HG03565 (cell line): Measurements from ENCODE around the gene SIRPD.
"Not testable (repeated sequence)": the region's sequence is repeated elsewhere in the genome, so short reads cannot be mapped to it uniquely, and the experiment has no call there.

Experiments used
- ATAC-seq: cut with Tn5 transposase; IDR thresholded peaks from one replicate; pipeline ENCODE4 v1.9.1; 2021; ENCODE audit warnings: mild to moderate bottlenecking, moderate library complexity; ENCODE audit not compliant: unreplicated experiment

Gene SIRPD

DNA sequence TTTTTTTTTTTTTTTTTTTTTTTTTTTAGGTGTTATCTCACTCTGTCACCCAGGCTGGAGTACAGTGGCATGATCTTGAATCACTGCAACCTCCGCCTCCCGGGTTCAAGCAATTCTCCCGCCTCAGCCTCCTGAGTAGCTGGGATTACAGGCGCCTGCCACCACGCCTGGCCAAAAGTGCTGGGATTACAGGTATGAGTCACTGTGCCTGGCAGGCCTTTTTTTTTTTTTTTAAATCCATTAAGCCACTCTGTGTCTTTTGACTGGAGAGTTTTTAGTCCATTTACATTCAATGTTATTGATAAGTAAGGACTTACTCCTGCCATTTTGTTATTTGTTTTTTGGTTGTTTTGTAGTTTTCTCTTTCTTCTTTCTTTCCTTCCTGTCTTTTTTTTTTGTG is 60.1 kb downstream of the SIRPD start:
- ATAC-seq: not testable (repeated sequence)

DNA sequence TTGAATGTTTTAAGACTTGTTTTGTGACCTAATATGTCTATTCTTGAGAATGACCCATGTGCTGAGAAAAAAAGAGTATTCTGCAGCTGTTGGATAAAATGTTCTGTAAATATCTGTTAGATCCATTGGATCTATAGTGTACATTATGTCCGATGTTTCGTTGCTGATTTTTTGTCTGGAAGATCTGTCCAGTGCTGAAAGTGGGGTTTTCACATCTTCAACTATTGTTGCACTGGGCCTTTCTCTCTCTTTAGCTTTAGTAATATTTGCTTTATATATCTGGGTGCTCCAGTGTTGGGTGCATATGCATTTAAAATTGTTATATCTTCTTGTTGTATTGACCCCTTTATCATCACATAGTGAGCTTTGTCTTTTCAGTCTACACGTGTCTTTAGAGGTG is 60.6 kb downstream of the SIRPD start:
- ATAC-seq: no peak

- ATAC-seq: no peak
Observed at GRCh38 chr20:1494436-1494835, 63.1 kb downstream of the SIRPD start.

DNA sequence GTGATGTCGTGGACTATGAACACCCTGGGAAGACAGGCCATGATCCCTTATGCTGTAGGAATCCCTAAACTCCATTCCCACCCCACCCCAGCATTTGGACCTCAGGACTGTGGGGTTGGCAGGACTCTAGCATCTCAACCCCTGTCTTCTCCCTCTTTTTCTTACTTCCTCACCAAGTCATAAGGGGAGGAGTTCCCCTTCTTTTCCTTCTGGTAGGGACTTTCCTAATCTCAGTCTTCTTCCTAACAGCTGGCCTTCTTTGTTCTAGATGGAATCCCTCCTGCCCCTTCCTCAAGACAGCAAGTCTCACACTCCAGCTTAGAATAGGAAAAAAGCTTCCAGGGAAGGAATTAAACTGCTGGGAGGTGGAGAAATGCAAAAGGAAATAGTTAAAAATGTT is 64.0 kb downstream of the SIRPD start:
- no peak for ATAC-seq

- ATAC-seq: no peak
Observed at GRCh38 chr20:1491860-1492642, 65.5 kb downstream of the SIRPD start.

GRCh38 chr20:1491281-1491840 is 66.1 kb downstream of the SIRPD start, which contains the start of gene SIRPB2:
TSS of gene SIRPB2 (minus strand) at chr20:1491420. CDS start at chr20:1491359, 61 bp downstream.
- no peak for ATAC-seq

DNA sequence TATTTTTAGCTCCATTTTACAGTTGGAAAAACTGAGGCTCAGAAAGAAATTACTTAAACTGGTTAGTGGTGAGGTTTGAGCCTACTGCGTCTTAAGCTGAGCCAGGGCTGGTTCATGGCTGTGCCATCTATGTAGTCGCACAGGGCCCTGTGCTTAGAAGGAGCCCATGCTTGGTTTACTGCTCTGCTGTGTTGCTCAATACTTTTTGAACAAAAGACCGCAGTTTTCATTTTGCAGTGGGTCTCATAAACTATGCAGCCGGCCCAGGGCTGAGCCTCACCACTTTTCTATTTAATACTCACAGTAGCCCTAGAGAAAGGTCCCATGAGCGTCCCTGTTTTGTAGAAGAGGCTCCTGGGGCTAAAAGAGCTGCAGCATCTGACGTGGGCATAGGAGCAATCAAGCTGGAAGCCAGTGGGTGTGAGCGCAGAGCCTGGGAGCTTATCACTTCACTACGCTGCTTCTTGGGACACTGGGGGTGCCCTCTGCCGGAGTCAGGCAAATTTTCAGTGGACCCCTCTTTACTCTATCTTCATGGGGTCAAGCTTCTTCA is 66.8 kb downstream of the SIRPD start:
- no peak for ATAC-seq

DNA sequence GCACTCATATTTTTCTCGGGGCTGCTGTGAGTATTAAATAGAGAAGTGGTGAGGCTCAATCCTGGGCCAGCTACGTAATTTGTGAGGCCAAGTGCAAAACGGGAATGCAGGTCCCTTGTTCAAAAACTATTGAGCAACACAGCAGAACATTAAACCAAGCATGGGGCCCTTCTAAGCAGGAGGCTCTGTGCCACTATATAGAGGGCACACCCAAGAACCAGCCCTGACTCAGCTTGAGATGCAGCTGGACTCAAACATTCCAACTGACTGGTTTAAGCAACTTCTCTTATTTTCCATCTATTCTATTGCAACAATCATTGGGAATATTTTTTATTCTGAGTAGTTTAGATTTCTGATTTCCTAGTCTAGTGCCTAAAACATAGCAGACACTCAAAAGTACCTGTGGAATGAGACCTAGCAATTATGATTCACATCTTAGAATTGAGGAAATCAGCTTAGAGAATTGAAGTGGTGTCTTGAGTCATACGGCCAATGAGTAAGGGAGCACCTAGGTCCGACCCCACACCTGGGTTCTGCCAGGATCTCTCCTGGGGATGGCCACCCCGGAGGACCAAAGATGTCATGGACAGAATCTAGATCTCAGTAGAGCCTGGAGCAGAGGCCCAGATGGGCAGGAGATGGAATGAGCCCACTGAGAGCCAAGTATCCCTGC is 67.6 kb downstream of the SIRPD start:
- no peak for ATAC-seq

- ATAC-seq: no peak
Observed at GRCh38 chr20:1489325-1489724, 68.2 kb downstream of the SIRPD start.

DNA sequence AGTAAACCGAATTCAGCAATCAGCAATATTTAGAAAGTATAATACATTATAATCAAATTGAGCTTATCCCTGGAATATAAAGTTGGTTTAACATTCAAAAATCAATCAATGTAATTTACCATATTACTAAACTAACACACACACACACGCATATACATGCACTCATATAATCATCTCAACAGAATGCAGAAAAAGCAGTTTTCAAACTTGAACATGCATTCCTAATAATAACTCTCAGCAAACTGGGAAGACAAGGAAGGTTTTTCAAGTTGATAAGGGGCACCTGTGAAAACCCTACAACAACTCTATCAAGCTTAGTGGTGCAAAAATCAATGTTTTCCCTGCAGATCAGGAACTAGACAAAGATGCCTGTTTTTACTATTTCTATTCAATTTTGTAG is 70.9 kb downstream of the SIRPD start:
- ATAC-seq: no peak

DNA sequence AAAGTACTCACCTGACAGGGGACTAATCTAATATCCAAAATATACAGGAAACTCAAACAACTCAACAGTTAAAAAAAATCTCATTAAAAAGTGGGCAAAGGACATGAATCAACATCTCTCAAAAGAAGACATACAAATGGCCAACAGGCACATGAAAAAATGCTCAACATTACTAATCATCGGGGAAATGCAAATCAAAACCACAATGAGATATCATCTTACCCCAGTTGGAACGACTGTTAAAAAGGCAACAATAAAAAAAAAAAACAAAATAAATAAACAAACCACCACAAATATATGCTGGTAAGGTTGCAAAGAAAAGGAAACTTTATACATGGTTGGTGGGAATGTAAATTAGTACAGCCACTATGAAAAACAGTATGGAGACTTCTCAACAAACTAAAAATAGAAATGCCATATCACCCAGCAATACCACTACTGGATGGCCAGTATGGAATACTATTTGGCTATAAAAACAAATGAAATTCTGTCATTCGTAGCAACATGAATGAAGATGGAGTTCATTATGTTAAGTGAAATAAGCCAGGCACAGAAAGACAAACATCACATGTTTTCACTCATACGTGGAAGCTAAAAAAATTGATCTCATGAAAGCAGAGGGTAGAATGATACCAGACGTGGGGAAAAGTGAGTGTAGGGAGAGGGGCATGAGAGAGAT is 72.9 kb downstream of the SIRPD start:
- ATAC-seq: no peak
